Measurements from ENCODE around the gene IFT20. TPM values are rescaled to one million over a fixed set of nuclear protein-coding genes. Genes with fewer than 3 reads are reported as not detected.

IFT20 gene
- total RNA-seq, 2 donors from 2014 or later: 37.9 to 42.2 TPM

DNA sequence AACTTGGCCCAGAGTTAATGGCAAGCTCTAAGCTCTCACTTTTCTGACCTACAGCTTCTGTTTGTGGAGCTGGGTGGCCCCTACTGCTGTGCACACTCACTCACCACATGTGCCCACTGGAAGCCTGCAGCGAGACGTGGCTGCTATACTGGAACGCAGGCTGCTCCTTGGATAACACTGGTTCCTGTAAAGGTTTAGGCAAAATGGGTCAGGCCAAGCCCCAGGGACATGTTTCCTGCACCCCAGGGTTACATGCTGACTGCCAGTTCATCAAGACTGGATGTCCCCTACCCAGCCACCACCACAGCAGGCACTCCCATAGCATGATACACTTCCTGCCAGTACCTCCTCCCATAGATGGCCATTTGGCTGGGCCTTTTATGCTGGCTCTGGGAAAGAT lies 13.7 kb upstream of the IFT20 start:
- TF ChIP-seq, protein P1, sequence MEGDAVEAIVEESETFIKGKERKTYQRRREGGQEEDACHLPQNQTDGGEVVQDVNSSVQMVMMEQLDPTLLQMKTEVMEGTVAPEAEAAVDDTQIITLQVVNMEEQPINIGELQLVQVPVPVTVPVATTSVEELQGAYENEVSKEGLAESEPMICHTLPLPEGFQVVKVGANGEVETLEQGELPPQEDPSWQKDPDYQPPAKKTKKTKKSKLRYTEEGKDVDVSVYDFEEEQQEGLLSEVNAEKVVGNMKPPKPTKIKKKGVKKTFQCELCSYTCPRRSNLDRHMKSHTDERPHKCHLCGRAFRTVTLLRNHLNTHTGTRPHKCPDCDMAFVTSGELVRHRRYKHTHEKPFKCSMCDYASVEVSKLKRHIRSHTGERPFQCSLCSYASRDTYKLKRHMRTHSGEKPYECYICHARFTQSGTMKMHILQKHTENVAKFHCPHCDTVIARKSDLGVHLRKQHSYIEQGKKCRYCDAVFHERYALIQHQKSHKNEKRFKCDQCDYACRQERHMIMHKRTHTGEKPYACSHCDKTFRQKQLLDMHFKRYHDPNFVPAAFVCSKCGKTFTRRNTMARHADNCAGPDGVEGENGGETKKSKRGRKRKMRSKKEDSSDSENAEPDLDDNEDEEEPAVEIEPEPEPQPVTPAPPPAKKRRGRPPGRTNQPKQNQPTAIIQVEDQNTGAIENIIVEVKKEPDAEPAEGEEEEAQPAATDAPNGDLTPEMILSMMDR (IDR thresholded peaks at IDR 0.05): no peak
- no peak for TF ChIP-seq POLR2A (IDR thresholded peaks at IDR 0.05)
- WGBS, 2 donors: 52 to 60% methylated on average over 2 to 3 of the region's 3 CpGs
- Histone ChIP-seq H3K36me3 (replicated peaks in 1 of 2; ENCODE audit: insufficient read depth in 1 of 2, low read depth in 2 of 2) (peaks cover 11 to 36% of the 10 kb centered on the region in 2 donors), H3K4me1 (peaks cover 50% of the 10 kb centered on the region), H3K9me3 (no peaks in the 10 kb centered on the region), H3K27ac (peak overlapping the region in 3 of 4 donors; percentile 15 to 87 (median 81)), H3K27me3 (no peaks in the 10 kb centered on the region), H3K4me3 (no peak overlapping the region)
- DNase-seq: no peak
- no peak for ATAC-seq
- intact Hi-C loops (cut with DNase I): no loop called here

DNA sequence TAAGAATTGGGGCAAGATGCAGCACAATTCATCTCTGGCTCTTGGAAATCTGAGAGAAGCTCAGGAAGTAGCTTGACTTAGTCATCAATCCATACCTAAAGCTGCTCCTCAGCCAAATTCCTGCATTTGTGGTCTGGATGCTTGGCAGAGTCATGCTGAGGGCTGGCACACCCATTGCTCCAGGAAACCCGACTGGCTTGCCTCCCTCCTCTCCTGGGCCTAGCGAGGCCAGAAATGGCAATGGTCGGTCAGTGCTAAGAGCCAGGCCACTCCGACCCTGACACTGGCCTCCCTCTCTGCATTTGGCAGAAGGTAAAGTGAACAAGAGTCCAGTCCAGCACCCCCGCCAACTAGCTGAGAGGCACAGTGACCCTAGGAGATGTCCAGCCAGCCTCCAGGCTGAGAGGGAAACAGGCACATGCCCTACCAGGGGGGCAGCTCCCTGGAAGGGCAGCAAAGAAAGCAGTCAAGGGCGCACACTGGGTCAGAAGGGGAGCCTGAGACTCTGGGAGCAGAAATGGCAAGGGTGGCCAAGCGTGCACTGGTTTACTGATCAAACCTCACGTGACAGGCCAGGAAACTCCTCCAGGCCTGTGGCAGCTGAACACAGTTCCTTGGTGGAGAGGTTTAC lies 12.1 kb upstream of the IFT20 start:
- Histone ChIP-seq H3K27me3 (no peaks in the 10 kb centered on the region), H3K9me3 (no peaks in the 10 kb centered on the region), H3K36me3 (replicated peaks in 1 of 2; ENCODE audit: insufficient read depth in 1 of 2, low read depth in 2 of 2) (peaks cover 0 to 44% of the 10 kb centered on the region in 2 donors), H3K4me1 (peaks cover 50% of the 10 kb centered on the region), H3K27ac (peak overlapping the region; percentile 70 to 87 (median 76)), H3K4me3 (no peak overlapping the region)
- intact Hi-C loops (cut with DNase I): no loop called here
- 30% methylated on average over 2 to 8 of the region's 8 CpGs for WGBS, 2 donors
- TF ChIP-seq POLR2A (IDR thresholded peaks at IDR 0.05): peak in 1 of 3 donors; percentile 6
- TF ChIP-seq, protein P1 (IDR thresholded peaks at IDR 0.05): no peak
- ATAC-seq (peak; percentile 4), DNase-seq (peak in 3 of 4 donors; percentile 33 to 54 (median 39))

DNA sequence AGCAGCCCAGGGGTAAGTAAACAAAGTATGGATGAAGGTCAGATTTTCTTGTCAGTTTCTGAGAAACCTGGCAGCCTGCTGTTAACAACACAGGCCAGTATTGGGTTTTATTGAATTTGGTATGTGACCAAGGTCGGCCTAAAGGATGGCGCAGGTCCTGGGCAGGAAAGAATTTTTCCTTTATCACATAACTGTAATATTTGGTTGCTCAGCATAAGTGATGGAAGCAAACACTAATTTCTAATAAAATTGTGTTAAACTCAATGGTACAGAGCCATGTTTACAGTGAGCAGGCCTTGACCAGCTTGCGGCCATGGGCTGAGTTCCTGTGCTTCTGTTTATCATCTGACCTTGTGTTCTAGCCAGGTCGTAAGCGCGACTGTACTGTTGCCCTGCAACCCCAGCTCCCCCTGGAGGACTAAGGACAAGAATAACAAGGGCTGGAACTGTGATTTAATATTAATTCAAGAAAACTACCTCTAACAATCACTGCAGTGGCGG lies 11.5 kb upstream of the IFT20 start:
- peak; percentile 75 to 90 (median 84) for DNase-seq
- peak in 1 of 3 donors; percentile 3 for TF ChIP-seq POLR2A (IDR thresholded peaks at IDR 0.05)
- TF ChIP-seq, protein P1 (IDR thresholded peaks at IDR 0.05): peak; percentile 31 to 85 (median 75)
- ATAC-seq: peak; percentile 80
- Histone ChIP-seq H3K9me3 (no peaks in the 10 kb centered on the region), H3K36me3 (replicated peaks in 1 of 2; ENCODE audit: insufficient read depth in 1 of 2, low read depth in 2 of 2) (peaks cover 0 to 48% of the 10 kb centered on the region in 2 donors), H3K27me3 (no peaks in the 10 kb centered on the region), H3K4me3 (no peak overlapping the region), H3K27ac (peak overlapping the region; percentile 70 to 87 (median 76)), H3K4me1 (peaks cover 50% of the 10 kb centered on the region)
- intact Hi-C loops (cut with DNase I): no loop called here
- 8 to 24% methylated on average over 7 of the region's 7 CpGs for WGBS, 2 donors

DNA sequence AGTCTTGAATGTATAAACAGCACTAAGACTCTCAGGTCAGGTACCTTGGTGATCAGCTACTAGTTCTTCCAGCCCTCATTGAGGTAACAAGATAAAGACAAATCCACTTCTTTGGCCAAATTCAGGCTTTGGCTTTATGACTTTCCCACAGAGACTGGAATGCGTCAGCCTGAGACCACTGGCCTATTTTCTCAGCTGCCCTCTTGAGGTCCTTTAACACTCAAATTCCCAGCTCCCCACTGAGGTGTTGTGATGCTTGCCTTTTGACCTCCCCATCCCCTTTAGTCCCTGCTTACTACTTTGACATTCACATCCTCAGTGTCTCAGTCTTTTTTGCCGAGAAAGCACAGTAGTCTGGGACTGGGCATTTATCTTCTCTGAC lies 10.9 kb upstream of the IFT20 start:
- Histone ChIP-seq H3K4me1 (peaks cover 50% of the 10 kb centered on the region), H3K4me3 (no peak overlapping the region), H3K27me3 (no peaks in the 10 kb centered on the region), H3K27ac (peak overlapping the region; percentile 72 to 87 (median 79)), H3K9me3 (no peaks in the 10 kb centered on the region), H3K36me3 (replicated peaks in 1 of 2; ENCODE audit: insufficient read depth in 1 of 2, low read depth in 2 of 2) (peaks cover 0 to 49% of the 10 kb centered on the region in 2 donors)
- no peak for DNase-seq
- 18 to 26% methylated on average over 2 of the region's 2 CpGs for whole genome bisulfite sequencing, 2 donors
- TF ChIP-seq, protein P1 (IDR thresholded peaks at IDR 0.05): no peak
- no peak for TF ChIP-seq POLR2A (IDR thresholded peaks at IDR 0.05)
- peak; percentile 1 for ATAC-seq
- intact Hi-C loops (cut with DNase I): no loop called here

All from body of pancreas (tissue), 4 donors.